SK-N-SH (cell line): ENCODE results near the gene GMPPB. TPM values are rescaled to one million over a fixed set of nuclear protein-coding genes. Genes with fewer than 3 reads are reported as not detected.

Experiments
- CTCF ChIA-PET: fragments of 300-600, 350-600 bp; formaldehyde crosslinking; extraction: SDS; loops from one replicate; lab custom pipeline; 2021; lab: Yijun Ruan, JAX
- POLR2A ChIA-PET: fragments of 350-600 bp; sonication (Branson Sonifier 250); formaldehyde crosslinking; extraction: SDS; loops from one replicate; lab custom pipeline; 2020; ENCODE audit warnings: antibody characterized with exemption, inconsistent platforms; lab: Yijun Ruan, JAX
- DNase-seq: peaks from one replicate; pipeline ENCODE4 v3.0.0; 2012
- H2AFZ ChIP-seq: fragments of 200-600 bp; sonication (generic); 2 replicates; pipeline ENCODE4 v1.8.1; 2016; ENCODE audit warnings: antibody characterized with exemption, mild to moderate bottlenecking, low read depth
- H3F3A ChIP-seq: fragments of 200-600 bp; sonication (generic); replicated peaks from 2 replicates; pipeline ENCODE3; 2016; ENCODE audit warnings: antibody characterized with exemption, mild to moderate bottlenecking; ENCODE audit not compliant: insufficient read depth
- H3K27ac ChIP-seq, 2 experiments: fragments of 200-500 bp in 1 of 2; fragments of 200-600 bp in 1 of 2; sonication (Bioruptor generic) in 1 of 2; sonication (generic), shearing (Covaris generic) in 1 of 2; 2 replicates each; pipeline versions ENCODE4 v1.5.1 to v1.6.1; 2014 to 2016; ENCODE audit warnings: low read depth in 2 of 2, inconsistent platforms in 1 of 2, low read length in 1 of 2, mild to moderate bottlenecking in 1 of 2, mixed read lengths in 1 of 2
- H3K27me3 ChIP-seq: fragments of 200-600 bp; sonication (generic), shearing (Covaris generic); 2 replicates; pipeline ENCODE4 v1.6.1; 2016; ENCODE audit warnings: mixed run types; ENCODE audit not compliant: insufficient read depth
- H3K36me3 ChIP-seq, 2 experiments: fragments of 200-500 bp in 1 of 2; fragments of 200-600 bp in 1 of 2; sonication (Bioruptor generic) in 1 of 2; sonication (generic) in 1 of 2; replicated peaks in 1 of 2; 2 replicates each; pipeline versions ENCODE3 to v1.5.1; 2014 to 2016; ENCODE audit warnings: low read length in 1 of 2, mild to moderate bottlenecking in 1 of 2; ENCODE audit not compliant: insufficient read depth in 2 of 2, control insufficient read depth in 1 of 2
- H3K4me1 ChIP-seq, 2 experiments: fragments of 200-500 bp in 1 of 2; fragments of 200-600 bp in 1 of 2; sonication (Bioruptor generic) in 1 of 2; sonication (generic), shearing (Covaris generic) in 1 of 2; 2 replicates each; pipeline versions ENCODE4 v1.5.1 to v1.6.1; 2014 to 2016; ENCODE audit warnings: low read depth in 1 of 2, low read length in 1 of 2, mixed run types in 1 of 2; ENCODE audit not compliant: insufficient read depth in 2 of 2, control insufficient read depth in 1 of 2
- H3K4me2 ChIP-seq: fragments of 200-600 bp; sonication (generic), shearing (Covaris generic); 2 replicates; pipeline ENCODE4 v1.6.1; 2017; ENCODE audit warnings: mixed run types
- H3K4me3 ChIP-seq, 2 experiments: fragments of 200-500 bp in 1 of 2; fragments of 200-600 bp in 1 of 2; sonication (Bioruptor generic) in 1 of 2; sonication (generic), shearing (Covaris generic) in 1 of 2; 2 replicates each; pipeline versions ENCODE4 v1.5.1 to v1.8.1; 2014 to 2016; ENCODE audit warnings: low read depth in 2 of 2, inconsistent platforms in 1 of 2, low read length in 1 of 2, mild to moderate bottlenecking in 1 of 2, mixed read lengths in 1 of 2, moderate library complexity in 1 of 2
- H3K79me2 ChIP-seq: fragments of 200-600 bp; sonication (generic); 2 replicates; pipeline ENCODE4 v1.8.1; 2017; ENCODE audit warnings: mild to moderate bottlenecking; ENCODE audit not compliant: insufficient read depth
- H3K9ac ChIP-seq: fragments of 200-600 bp; sonication (generic); 2 replicates; pipeline ENCODE4 v1.6.1; 2017; ENCODE audit warnings: mixed run types
- H3K9me2 ChIP-seq: fragments of 200-600 bp; sonication (generic); 2 replicates; pipeline ENCODE4 v1.6.1; 2017; ENCODE audit warnings: mixed run types
- H3K9me3 ChIP-seq: fragments of 200-600 bp; sonication (generic); 2 replicates; pipeline ENCODE4 v1.6.1; 2017; ENCODE audit warnings: mixed run types, mild to moderate bottlenecking, moderate library complexity
- H4K20me1 ChIP-seq: fragments of 200-600 bp; sonication (generic); 2 replicates; pipeline ENCODE4 v1.6.1; 2017; ENCODE audit warnings: mild to moderate bottlenecking, mixed run types; ENCODE audit not compliant: insufficient read depth
- CTCF ChIP-seq: fragments of 200-600 bp; sonication (generic); IDR thresholded peaks from 2 replicates; pipeline ENCODE4 v1.6.1; 2017; ENCODE audit warnings: antibody characterized with exemption, mild to moderate bottlenecking, moderate library complexity
- EZH2phosphoT487 ChIP-seq: fragments of 200-600 bp; sonication (generic); IDR thresholded peaks from 2 replicates; pipeline ENCODE4 v1.6.1; 2017; ENCODE audit warnings: low read depth, mixed run types, mild to moderate bottlenecking, antibody characterized with exemption, moderate library complexity, borderline replicate concordance
- FOXJ3 ChIP-seq: sonication (generic); formaldehyde crosslinking; IDR thresholded peaks from 2 replicates; pipeline ENCODE4 v1.5.1; 2020; ENCODE audit warnings: mild to moderate bottlenecking, missing genetic modification reagents
- FOXM1 ChIP-seq: IDR thresholded peaks from 2 replicates; pipeline ENCODE4 v1.4.0; 2012; ENCODE audit warnings: low read depth, mild to moderate bottlenecking
- GATA2 ChIP-seq: sonication (generic); formaldehyde crosslinking; IDR thresholded peaks from 2 replicates; pipeline ENCODE4 v1.5.0; 2020; ENCODE audit warnings: mild to moderate bottlenecking, missing genetic modification reagents
- MXI1 ChIP-seq: IDR thresholded peaks from 2 replicates; pipeline ENCODE4 v1.6.1; 2012; ENCODE audit warnings: mild to moderate bottlenecking, low read depth, low read length, improper control_type of control experiment
- NFIC ChIP-seq: IDR thresholded peaks from 2 replicates; pipeline ENCODE4 v1.4.0; 2012; ENCODE audit warnings: borderline replicate concordance
- POLR2AphosphoS5 ChIP-seq: IDR thresholded peaks from 2 replicates; pipeline ENCODE4 v1.6.1; 2012; ENCODE audit warnings: low read depth, low read length
- SMC3 ChIP-seq: IDR thresholded peaks from 2 replicates; pipeline ENCODE4 v1.6.1; 2012; ENCODE audit warnings: low read depth, low read length, improper control_type of control experiment
- TAF1 ChIP-seq: IDR thresholded peaks from 2 replicates; pipeline ENCODE4 v1.6.1; 2012; ENCODE audit warnings: low read depth, mild to moderate bottlenecking, low read length, moderate library complexity, borderline replicate concordance
- YY1 ChIP-seq: IDR thresholded peaks from 2 replicates; pipeline ENCODE4 v1.4.0; 2012; ENCODE audit warnings: low read depth, mild to moderate bottlenecking
- WGBS: methylation state at CpG from one replicate; pipeline ENCODE4 v1.1.6; 2017; ENCODE audit warnings: low lambda C conversion rate; 5-methylcytosine and 5-hydroxymethylcytosine counted together
- polyA plus RNA-seq, 3 experiments: library from polyadenylated mRNA; depleted of rRNA; stranded (reverse); fragments of >200 nt; gene quantifications; 2 replicates each; pipeline ENCODE4 v1.2.3, GENCODE V29; 2012
- TF ChIP-seq, protein P1 (sequence below): fragments of 150-350 bp; IDR thresholded peaks from 2 replicates; pipeline ENCODE4 v1.6.1; 2017; ENCODE audit warnings: antibody characterized with exemption, low read length, low read depth, borderline replicate concordance
- TF ChIP-seq, protein P2 (sequence below): IDR thresholded peaks from 2 replicates; pipeline ENCODE4 v1.4.0; 2012; ENCODE audit warnings: low read depth
- TF ChIP-seq, protein P3 (sequence below): IDR thresholded peaks from 2 replicates; pipeline ENCODE4 v1.4.0; 2012; ENCODE audit warnings: low read depth, borderline replicate concordance

Gene GMPPB
- polyA plus RNA-seq, 1 of the 3 experiments (the other 2 are of a cell fraction): 25.1 TPM

DNA sequence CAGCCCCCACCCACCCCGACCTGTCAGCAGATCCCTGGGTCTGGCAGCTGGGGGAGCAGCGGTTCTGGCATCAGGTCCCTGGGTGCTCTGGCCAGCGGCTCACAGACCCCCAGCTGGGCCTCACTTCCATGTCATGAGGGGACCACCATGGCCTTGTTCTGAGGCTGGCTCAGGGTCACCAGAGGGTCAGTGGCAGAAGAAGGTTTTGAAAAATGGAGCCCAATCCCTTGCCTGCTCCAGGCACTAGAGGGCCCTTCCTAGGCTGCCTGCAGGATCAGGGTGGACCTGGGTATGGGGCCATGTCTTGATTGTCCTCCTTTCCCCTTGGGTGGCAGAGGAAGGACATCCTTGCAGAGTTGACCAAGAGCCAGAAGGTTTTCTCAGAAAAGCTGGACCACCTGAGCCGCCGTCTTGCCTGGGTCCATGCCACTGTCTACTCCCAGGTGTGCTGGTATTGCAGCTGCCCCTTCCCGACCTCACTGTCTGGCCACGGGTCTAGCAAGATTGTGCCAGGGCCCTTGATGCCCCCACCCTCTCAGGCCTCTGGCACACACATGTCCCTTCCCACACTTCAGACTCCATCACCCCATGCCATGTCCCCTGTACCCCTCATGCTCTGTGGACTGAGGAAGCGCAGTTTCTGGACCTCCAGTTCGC is 17.2 kb downstream of the GMPPB start:
- CTCF ChIA-PET: interaction anchor here (1.5 to 8.1 kb wide), 2 partner anchors 10 to 12 kb away, joined by 3 to 76 read pairs; partner anchors contain the start of gene AMIGO3
- no peak for TF ChIP-seq FOXJ3 (CRISPR knock-in tag)
- no peak for TF ChIP-seq TAF1
- TF ChIP-seq YY1: no peak
- TF ChIP-seq, protein P1, sequence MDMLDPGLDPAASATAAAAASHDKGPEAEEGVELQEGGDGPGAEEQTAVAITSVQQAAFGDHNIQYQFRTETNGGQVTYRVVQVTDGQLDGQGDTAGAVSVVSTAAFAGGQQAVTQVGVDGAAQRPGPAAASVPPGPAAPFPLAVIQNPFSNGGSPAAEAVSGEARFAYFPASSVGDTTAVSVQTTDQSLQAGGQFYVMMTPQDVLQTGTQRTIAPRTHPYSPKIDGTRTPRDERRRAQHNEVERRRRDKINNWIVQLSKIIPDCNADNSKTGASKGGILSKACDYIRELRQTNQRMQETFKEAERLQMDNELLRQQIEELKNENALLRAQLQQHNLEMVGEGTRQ: no peak
- TF ChIP-seq GATA2 (CRISPR knock-in tag): no peak
- TF ChIP-seq SMC3: no peak
- TF ChIP-seq POLR2AphosphoS5: no peak
- TF ChIP-seq NFIC: no peak
- TF ChIP-seq MXI1: no peak
- no peak for TF ChIP-seq FOXM1
- TF ChIP-seq CTCF: no peak
- TF ChIP-seq, protein P2, sequence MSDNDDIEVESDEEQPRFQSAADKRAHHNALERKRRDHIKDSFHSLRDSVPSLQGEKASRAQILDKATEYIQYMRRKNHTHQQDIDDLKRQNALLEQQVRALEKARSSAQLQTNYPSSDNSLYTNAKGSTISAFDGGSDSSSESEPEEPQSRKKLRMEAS: no peak
- no peak for TF ChIP-seq EZH2phosphoT487
- TF ChIP-seq, protein P3, sequence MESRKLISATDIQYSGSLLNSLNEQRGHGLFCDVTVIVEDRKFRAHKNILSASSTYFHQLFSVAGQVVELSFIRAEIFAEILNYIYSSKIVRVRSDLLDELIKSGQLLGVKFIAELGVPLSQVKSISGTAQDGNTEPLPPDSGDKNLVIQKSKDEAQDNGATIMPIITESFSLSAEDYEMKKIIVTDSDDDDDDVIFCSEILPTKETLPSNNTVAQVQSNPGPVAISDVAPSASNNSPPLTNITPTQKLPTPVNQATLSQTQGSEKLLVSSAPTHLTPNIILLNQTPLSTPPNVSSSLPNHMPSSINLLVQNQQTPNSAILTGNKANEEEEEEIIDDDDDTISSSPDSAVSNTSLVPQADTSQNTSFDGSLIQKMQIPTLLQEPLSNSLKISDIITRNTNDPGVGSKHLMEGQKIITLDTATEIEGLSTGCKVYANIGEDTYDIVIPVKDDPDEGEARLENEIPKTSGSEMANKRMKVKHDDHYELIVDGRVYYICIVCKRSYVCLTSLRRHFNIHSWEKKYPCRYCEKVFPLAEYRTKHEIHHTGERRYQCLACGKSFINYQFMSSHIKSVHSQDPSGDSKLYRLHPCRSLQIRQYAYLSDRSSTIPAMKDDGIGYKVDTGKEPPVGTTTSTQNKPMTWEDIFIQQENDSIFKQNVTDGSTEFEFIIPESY: no peak
- DNase-seq: no peak
- no peaks in the 10 kb centered on the region for H3K9me2 ChIP-seq
- H3K9ac ChIP-seq: no peak overlapping the region
- H3K79me2 ChIP-seq: no peaks in the 10 kb centered on the region
- no peak overlapping the region for H3K4me3 ChIP-seq
- no peaks in the 10 kb centered on the region for H3K9me3 ChIP-seq
- POLR2A ChIA-PET: no interaction called here
- 87% methylated on average over 6 of the region's 9 CpGs for WGBS
- H3K4me2 ChIP-seq: no peak overlapping the region
- H4K20me1 ChIP-seq: no peaks in the 10 kb centered on the region
- no peaks in the 10 kb centered on the region for H3F3A ChIP-seq
- H3K4me1 ChIP-seq: no peaks in the 10 kb centered on the region
- no peak overlapping the region for H3K27ac ChIP-seq
- H3K27me3 ChIP-seq: no peaks in the 10 kb centered on the region
- H2AFZ ChIP-seq: no peak overlapping the region
- H3K36me3 ChIP-seq: peaks cover 8 to 18% of the 10 kb centered on the region in 2 experiments
